K562 treated with DMSO at 1 percent for 48 hours (cell line): ENCODE results near the gene TMED9. TPM values are rescaled to one million over a fixed set of nuclear protein-coding genes. Genes with fewer than 3 reads are reported as not detected.

Experiments
- total RNA-seq: library from RNA; unstranded; fragments of 300-600 nt; gene quantifications from 2 replicates; pipeline ENCODE4 v1.2.3, GENCODE V29; 2022; ENCODE audit warnings: low replicate concordance; ENCODE audit errors: extremely low read depth

Gene TMED9
- 295 TPM in 1 of 2 replicates, not detected in the other for total RNA-seq

GRCh38 chr5:177592010-177592834 lies at the start of gene TMED9:
TMED9 (plus strand) TSS chr5:177592203; CDS start chr5:177592215, 12 bp downstream.

GRCh38 chr5:177554474-177555111 lies 37.4 kb upstream of the TMED9 start, which contains the start of gene FAM193B:
FAM193B (minus strand) TSS chr5:177554563; CDS start chr5:177554458, 105 bp downstream.

GRCh38 chr5:177599731-177600507 lies 7.9 kb downstream of the TMED9 start, which contains the start of gene B4GALT7:
B4GALT7 (plus strand) TSS chr5:177600132; CDS start chr5:177600211, 79 bp downstream.

Other genes starting within 250 kb of the TMED9 start
- 1,046 TPM in 1 of 2 replicates, not detected in the other for gene LMAN2, start 240.5 kb upstream of the TMED9 start, total RNA-seq
- not detected in 2 replicates for gene RGS14, start 234.3 kb upstream of the TMED9 start, total RNA-seq
- gene SLC34A1, start 207.8 kb upstream of the TMED9 start, total RNA-seq = not detected in 2 replicates
- not detected in 2 replicates for gene PFN3, start 191.5 kb upstream of the TMED9 start, total RNA-seq
- gene F12, start 182.6 kb upstream of the TMED9 start, total RNA-seq = not detected in 2 replicates
- not detected in 2 replicates for gene GRK6, start 165.5 kb upstream of the TMED9 start, total RNA-seq
- gene PRR7, start 145.4 kb upstream of the TMED9 start, total RNA-seq = not detected in 2 replicates
- not detected in 2 replicates for gene DBN1, start 118.6 kb upstream of the TMED9 start, total RNA-seq
- gene PDLIM7, start 94.6 kb upstream of the TMED9 start, total RNA-seq = not detected in 2 replicates
- gene DOK3, start 82.4 kb upstream of the TMED9 start, total RNA-seq = not detected in 2 replicates
- not detected in 2 replicates for gene DDX41, start 75.2 kb upstream of the TMED9 start, total RNA-seq
- not detected in 2 replicates for gene FAM193B, start 37.6 kb upstream of the TMED9 start, total RNA-seq
- gene B4GALT7, start 7.9 kb downstream of the TMED9 start, total RNA-seq = not detected in 2 replicates
- not detected in 2 replicates for gene FAM153A, start 190.7 kb downstream of the TMED9 start, total RNA-seq